ENCODE measurements around the gene CNIH3.

Gene CNIH3

DNA sequence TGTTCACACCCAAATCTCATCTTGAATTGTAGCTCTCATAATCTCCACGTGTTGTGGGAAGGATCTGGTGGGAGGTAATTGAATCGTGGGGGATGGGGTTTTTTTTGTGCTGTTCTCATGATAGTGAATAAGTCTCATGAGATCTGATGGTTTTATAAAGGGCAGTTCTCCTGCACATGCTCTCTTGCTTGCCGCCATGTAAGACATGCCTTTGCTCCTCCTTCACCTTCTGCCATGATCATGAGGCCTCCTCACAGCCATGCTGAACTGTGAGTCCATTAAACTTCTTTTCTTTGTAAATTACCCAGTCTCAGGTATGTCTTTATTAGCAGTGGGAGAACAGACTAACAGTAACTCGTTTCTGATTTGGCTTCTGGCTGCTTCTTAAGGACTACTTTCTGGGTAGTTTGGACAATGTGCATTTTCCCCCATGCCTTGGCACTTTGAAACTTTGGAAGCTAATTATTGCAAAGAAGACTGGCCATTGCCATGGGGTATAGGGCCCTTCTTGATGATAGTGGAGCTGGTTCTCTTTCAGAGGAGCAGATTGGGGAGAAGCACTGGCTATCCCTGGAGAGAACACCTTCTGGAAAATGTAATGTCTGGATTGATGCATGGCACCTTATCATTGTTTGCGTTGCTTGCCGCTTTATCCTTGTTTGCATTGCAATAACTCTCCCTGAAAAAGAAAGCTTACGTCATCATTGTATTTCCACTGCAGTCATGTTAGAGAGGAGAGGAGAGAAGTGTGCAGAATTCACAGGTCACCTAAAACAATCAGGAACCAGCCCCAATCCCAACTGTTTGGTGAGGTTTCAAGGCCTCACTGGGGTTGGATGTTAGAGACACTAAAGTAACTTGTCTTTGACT lies 5.9 kb downstream of the CNIH3 start:
- TF ChIP-seq, protein P1, sequence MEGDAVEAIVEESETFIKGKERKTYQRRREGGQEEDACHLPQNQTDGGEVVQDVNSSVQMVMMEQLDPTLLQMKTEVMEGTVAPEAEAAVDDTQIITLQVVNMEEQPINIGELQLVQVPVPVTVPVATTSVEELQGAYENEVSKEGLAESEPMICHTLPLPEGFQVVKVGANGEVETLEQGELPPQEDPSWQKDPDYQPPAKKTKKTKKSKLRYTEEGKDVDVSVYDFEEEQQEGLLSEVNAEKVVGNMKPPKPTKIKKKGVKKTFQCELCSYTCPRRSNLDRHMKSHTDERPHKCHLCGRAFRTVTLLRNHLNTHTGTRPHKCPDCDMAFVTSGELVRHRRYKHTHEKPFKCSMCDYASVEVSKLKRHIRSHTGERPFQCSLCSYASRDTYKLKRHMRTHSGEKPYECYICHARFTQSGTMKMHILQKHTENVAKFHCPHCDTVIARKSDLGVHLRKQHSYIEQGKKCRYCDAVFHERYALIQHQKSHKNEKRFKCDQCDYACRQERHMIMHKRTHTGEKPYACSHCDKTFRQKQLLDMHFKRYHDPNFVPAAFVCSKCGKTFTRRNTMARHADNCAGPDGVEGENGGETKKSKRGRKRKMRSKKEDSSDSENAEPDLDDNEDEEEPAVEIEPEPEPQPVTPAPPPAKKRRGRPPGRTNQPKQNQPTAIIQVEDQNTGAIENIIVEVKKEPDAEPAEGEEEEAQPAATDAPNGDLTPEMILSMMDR (IDR thresholded peaks at IDR 0.05; ENCODE audit: low read depth, low read length, missing control alignments): no peak
- H3K4me3 ChIP-seq (ENCODE audit: low read depth, low read length): no peak overlapping the region
- no peak for DNase-seq (ENCODE audit: low read depth)
- in situ Hi-C loops (cut with HindIII; ENCODE audit: low sequenced_read_pairs): no loop called here

DNA sequence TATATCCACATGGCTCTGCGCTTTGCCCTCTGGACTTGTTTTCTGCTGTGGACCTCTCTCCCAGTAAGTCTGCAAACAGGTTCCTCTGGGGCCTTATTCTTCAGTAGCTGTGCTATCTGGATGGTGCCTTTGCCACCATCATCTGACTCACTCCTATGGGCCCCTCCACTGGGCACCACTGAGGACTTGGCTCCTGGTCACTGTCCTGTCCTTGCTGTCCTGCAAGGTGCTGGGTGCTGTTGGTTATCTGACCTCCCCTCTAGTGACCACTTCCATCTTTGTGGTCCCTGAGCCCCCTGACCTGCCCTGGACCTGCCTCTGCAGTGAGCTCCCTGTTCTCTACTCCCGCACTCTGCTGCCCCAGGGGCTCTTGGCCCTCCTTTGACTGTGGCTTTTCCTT lies 6.7 kb downstream of the CNIH3 start:
- TF ChIP-seq, protein P1 (IDR thresholded peaks at IDR 0.05; ENCODE audit: low read depth, low read length, missing control alignments): no peak
- in situ Hi-C loops (cut with HindIII; ENCODE audit: low sequenced_read_pairs): no loop called here
- no peak overlapping the region for H3K4me3 ChIP-seq (ENCODE audit: low read depth, low read length)
- DNase-seq (ENCODE audit: low read depth): no peak

DNA sequence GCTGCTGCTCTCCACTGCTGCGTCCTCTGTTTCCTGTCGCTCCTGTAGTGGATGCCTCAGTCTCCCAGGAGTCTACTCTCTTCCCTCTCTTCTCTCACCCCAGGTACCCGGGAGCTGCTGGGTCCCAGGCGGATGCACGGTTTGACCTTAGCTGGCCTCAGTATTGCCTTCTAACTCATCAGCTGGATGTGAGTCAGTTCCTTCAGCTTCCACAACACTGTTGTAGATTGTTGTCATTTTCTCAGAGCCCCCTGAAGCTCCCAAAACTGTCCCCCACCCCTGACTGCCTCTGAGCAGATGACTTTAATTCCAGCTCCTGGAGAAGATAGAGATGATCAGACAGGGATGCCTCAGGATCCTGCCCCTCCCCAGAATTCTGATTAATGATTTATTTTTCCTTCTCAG lies 7.2 kb downstream of the CNIH3 start:
- H3K4me3 ChIP-seq (ENCODE audit: low read depth, low read length): no peak overlapping the region
- in situ Hi-C loops (cut with HindIII; ENCODE audit: low sequenced_read_pairs): no loop called here

DNA sequence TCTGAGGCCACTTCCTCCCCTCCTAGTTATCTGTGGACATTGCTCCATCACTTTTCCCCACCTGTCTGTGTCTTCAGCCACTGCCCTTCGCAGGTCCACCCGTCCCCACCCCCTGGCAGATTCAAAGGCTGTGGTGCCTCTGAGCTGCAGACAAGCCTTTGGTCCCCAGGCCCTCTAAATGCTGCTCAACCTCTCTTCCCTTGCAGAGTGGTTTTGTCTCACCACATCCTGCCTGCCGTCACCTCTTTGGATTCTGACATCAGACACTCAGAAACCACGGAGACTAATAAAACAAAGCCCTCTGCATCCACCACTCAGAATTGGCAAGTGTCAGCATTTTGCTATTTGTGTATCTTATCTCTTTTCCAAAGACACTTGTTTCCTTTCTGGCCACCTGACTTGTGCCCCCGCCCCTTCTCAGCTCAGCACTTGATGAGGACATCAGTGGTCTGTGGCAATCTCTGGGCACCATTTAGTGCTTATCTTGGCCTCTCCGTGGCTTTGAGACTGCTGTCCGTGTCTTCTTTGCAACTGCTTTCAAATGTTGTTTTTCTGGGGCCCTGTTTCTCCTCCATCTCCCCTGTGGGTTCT lies 7.7 kb downstream of the CNIH3 start:
- H3K4me3 ChIP-seq (ENCODE audit: low read depth, low read length): no peak overlapping the region
- peak; percentile 92 for DNase-seq (ENCODE audit: low read depth)
- in situ Hi-C loops (cut with HindIII; ENCODE audit: low sequenced_read_pairs): no loop called here
- TF ChIP-seq, protein P1 (IDR thresholded peaks at IDR 0.05; ENCODE audit: low read depth, low read length, missing control alignments): no peak

More for the DNA sequence above, 7.2 kb downstream of the CNIH3 start:
- TF ChIP-seq, protein P1 (IDR thresholded peaks at IDR 0.05; ENCODE audit: low read depth, low read length, missing control alignments): no peak
- peak; percentile 23 for DNase-seq (ENCODE audit: low read depth)

DNA sequence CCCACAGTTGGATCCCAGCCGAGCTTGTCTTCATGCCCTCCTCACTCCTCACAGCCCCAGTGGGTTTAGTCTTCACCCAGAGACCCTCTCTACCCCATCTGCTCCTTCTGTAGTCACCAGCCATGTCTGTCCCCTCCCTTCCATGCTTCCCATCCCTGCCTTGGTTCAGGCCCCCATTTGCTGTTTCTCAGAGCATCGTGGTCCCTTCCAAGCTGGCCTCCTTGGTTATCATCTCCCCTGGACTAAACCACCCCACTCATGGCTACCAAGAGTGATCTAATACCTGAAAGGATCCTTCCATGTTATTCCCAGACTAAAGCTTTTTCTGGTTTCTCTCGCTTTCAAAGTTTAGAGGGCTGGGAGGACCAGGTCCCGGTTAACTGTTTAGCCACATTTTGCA lies 8.3 kb downstream of the CNIH3 start:
- in situ Hi-C loops (cut with HindIII; ENCODE audit: low sequenced_read_pairs): no loop called here
- DNase-seq (ENCODE audit: low read depth): no peak
- H3K4me3 ChIP-seq (ENCODE audit: low read depth, low read length): no peak overlapping the region
- TF ChIP-seq, protein P1 (IDR thresholded peaks at IDR 0.05; ENCODE audit: low read depth, low read length, missing control alignments): no peak

DNA sequence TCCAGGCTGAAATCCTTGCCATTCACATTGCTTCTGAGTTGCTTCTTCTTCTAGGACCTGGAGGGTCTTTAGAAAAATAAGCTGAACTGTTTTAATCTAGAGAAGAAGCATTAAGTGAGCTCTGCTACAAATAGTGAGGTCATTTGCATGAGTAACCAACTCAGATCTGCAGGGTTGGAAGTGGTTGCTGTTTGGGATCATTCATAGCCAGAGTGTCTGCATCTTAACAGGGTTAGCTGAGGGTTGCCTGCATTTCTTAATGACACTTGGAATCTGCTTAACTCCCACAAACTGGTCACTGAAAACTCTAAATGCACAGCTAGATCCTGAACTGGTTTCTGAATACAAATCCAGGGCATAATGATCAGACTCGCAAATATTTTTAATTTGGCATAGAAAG lies 9.9 kb downstream of the CNIH3 start:
- TF ChIP-seq, protein P1 (IDR thresholded peaks at IDR 0.05; ENCODE audit: low read depth, low read length, missing control alignments): no peak
- H3K4me3 ChIP-seq (ENCODE audit: low read depth, low read length): no peak overlapping the region
- peak; percentile 72 for DNase-seq (ENCODE audit: low read depth)
- in situ Hi-C loops (cut with HindIII; ENCODE audit: low sequenced_read_pairs): no loop called here

All from astrocyte of the cerebellum (primary cell).